OCI-LY1 (cell line): ENCODE data around the gene TIGD1.

Experiments used
- H2AFZ ChIP-seq: fragments of 200-600 bp; sonication (generic), shearing (Covaris generic); 2 replicates; pipeline ENCODE4 v1.6.0; 2014; ENCODE audit warnings: antibody characterized with exemption, mild to moderate bottlenecking, low read length
- H3F3A ChIP-seq: fragments of 200-600 bp; sonication (generic), shearing (Covaris generic); 2 replicates; pipeline ENCODE4 v1.6.0; 2014; ENCODE audit warnings: mild to moderate bottlenecking, antibody characterized with exemption, low read length, moderate library complexity; ENCODE audit not compliant: insufficient read depth
- H3K27ac ChIP-seq: fragments of 200-600 bp; sonication (generic); 2 replicates; pipeline ENCODE4 v1.5.1; 2014; ENCODE audit warnings: low read length, mixed run types, mild to moderate bottlenecking, low read depth; ENCODE audit not compliant: poor library complexity, severe bottlenecking
- H3K27me3 ChIP-seq: fragments of 200-600 bp; sonication (generic); 2 replicates; pipeline ENCODE4 v1.6.0; 2014; ENCODE audit warnings: antibody characterized with exemption, mild to moderate bottlenecking, low read length, moderate library complexity; ENCODE audit not compliant: insufficient read depth
- H3K36me3 ChIP-seq: fragments of 200-600 bp; sonication (generic); 2 replicates; pipeline ENCODE4 v1.6.1; 2014; ENCODE audit warnings: mild to moderate bottlenecking, antibody characterized with exemption, low read length, moderate library complexity, mixed read lengths; ENCODE audit not compliant: insufficient read depth
- H3K4me1 ChIP-seq: fragments of 200-600 bp; sonication (generic); 2 replicates; pipeline ENCODE4 v1.5.1; 2014; ENCODE audit warnings: mild to moderate bottlenecking, low read length, moderate library complexity; ENCODE audit not compliant: insufficient read depth, severe bottlenecking
- H3K4me2 ChIP-seq: fragments of 200-600 bp; sonication (generic), shearing (Covaris generic); 2 replicates; pipeline ENCODE4 v1.6.1; 2014; ENCODE audit warnings: low read length
- H3K4me3 ChIP-seq: fragments of 200-600 bp; sonication (generic); 2 replicates; pipeline ENCODE4 v1.5.1; 2014; ENCODE audit warnings: low read length, low read depth, mild to moderate bottlenecking, mixed read lengths; ENCODE audit not compliant: poor library complexity, severe bottlenecking
- H3K79me2 ChIP-seq: fragments of 200-600 bp; shearing (Covaris generic); 2 replicates; pipeline ENCODE4 v1.6.1; 2016; ENCODE audit warnings: mixed run types, low read length, mixed read lengths; ENCODE audit not compliant: insufficient read depth
- H3K9ac ChIP-seq: fragments of 200-600 bp; sonication (generic), shearing (Covaris generic); 2 replicates; pipeline ENCODE4 v1.6.1; 2014; ENCODE audit warnings: mild to moderate bottlenecking, low read length, mixed read lengths
- H3K9me2 ChIP-seq: fragments of 200-600 bp; sonication (generic), shearing (Covaris generic); 2 replicates; pipeline ENCODE4 v1.6.1; 2014; ENCODE audit warnings: low read depth, mild to moderate bottlenecking, low read length, mixed read lengths
- H3K9me3 ChIP-seq: fragments of 200-600 bp; shearing (Covaris generic); 2 replicates; pipeline ENCODE4 v1.6.1; 2014; ENCODE audit warnings: low read length, mixed read lengths
- H4K20me1 ChIP-seq: fragments of 200-600 bp; sonication (generic), shearing (Covaris generic); 2 replicates; pipeline ENCODE4 v1.6.0; 2016; ENCODE audit warnings: mild to moderate bottlenecking, low read length; ENCODE audit not compliant: insufficient read depth
- CTCF ChIP-seq: fragments of 200-600 bp; sonication (generic), shearing (Covaris generic); IDR thresholded peaks from 2 replicates; pipeline ENCODE4 v1.5.1; 2017; ENCODE audit warnings: mild to moderate bottlenecking, antibody characterized with exemption, low read length, moderate library complexity, mixed read lengths
- EZH2 ChIP-seq: fragments of 200-600 bp; sonication (generic), shearing (Covaris generic); IDR thresholded peaks from 2 replicates; pipeline ENCODE4 v1.8.0; 2017; ENCODE audit warnings: borderline replicate concordance, mixed run types, mild to moderate bottlenecking, antibody characterized with exemption, low read length, moderate library complexity, mixed read lengths

TIGD1 gene

DNA sequence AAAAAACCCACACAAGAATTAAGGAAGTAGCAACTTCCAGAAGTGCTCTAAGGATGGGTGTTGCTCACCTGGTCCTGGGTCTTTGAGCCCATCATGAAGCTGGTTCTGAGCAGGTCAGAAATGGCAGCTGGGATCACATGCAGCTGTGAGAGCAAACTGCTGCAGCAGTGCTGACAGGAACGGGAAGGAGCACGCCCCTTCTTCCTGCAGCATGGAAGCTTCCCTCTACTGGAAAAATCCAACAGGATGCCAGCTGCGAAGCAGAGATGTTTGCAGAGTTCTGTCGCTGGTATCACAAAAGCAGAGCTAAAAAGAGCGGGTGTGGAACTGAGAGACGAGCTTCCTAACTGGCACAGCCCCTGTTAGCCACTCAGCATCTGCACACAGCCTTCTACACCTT lies 33.9 kb upstream of the TIGD1 start:
- no peak overlapping the region for H3K4me2 ChIP-seq
- H4K20me1 ChIP-seq: no peaks in the 10 kb centered on the region
- no peaks in the 10 kb centered on the region for H3F3A ChIP-seq
- no peak overlapping the region for H2AFZ ChIP-seq
- no peak for TF ChIP-seq CTCF
- no peak for TF ChIP-seq EZH2
- H3K9me2 ChIP-seq: no peaks in the 10 kb centered on the region
- no peak overlapping the region for H3K27ac ChIP-seq
- H3K9ac ChIP-seq: no peak overlapping the region
- no peaks in the 10 kb centered on the region for H3K9me3 ChIP-seq
- peaks cover 5% of the 10 kb centered on the region for H3K4me1 ChIP-seq
- no peaks in the 10 kb centered on the region for H3K79me2 ChIP-seq
- H3K27me3 ChIP-seq: no peaks in the 10 kb centered on the region
- H3K4me3 ChIP-seq: no peak overlapping the region
- H3K36me3 ChIP-seq: peaks cover 7% of the 10 kb centered on the region

DNA sequence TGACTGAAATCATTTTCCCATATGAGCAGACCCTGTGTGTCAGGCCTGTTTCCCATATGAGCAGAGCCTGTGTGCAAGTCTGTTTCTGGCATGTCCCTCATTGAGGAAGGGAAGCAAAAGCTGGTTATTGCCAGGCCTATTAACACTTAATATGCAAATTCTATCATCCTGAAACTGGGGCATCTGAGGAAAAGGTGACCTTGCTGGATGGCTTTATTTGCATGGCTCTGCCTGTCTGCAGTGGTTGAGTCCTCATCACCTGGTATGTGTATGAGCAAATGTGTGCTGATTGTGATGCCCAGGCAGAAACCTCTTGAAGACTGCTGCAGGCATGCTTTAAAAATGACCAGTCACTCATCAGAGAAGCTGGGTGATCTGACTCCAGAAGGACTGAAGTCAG lies 31.4 kb upstream of the TIGD1 start:
- H3K27ac ChIP-seq: no peak overlapping the region
- no peak overlapping the region for H3K4me3 ChIP-seq
- no peak overlapping the region for H2AFZ ChIP-seq
- H3K9me3 ChIP-seq: no peaks in the 10 kb centered on the region
- no peak for TF ChIP-seq CTCF
- H3K9ac ChIP-seq: no peak overlapping the region
- H3K4me1 ChIP-seq: peaks cover 5% of the 10 kb centered on the region
- peaks cover 7% of the 10 kb centered on the region for H3K36me3 ChIP-seq
- H3F3A ChIP-seq: no peaks in the 10 kb centered on the region
- H3K4me2 ChIP-seq: no peak overlapping the region
- no peaks in the 10 kb centered on the region for H3K27me3 ChIP-seq
- no peaks in the 10 kb centered on the region for H4K20me1 ChIP-seq
- H3K9me2 ChIP-seq: no peaks in the 10 kb centered on the region
- H3K79me2 ChIP-seq: no peaks in the 10 kb centered on the region

- Histone ChIP-seq H3K9me2 (no peaks in the 10 kb centered on the region), H3K79me2 (no peaks in the 10 kb centered on the region), H3K36me3 (peaks cover 7% of the 10 kb centered on the region), H3F3A (no peaks in the 10 kb centered on the region), H3K9me3 (no peaks in the 10 kb centered on the region), H3K4me3 (no peak overlapping the region), H2AFZ (no peak overlapping the region), H3K4me2 (no peak overlapping the region), H4K20me1 (no peaks in the 10 kb centered on the region), H3K9ac (no peak overlapping the region), H3K4me1 (peaks cover 5% of the 10 kb centered on the region), H3K27ac (no peak overlapping the region), H3K27me3 (no peaks in the 10 kb centered on the region)
- TF ChIP-seq CTCF: no peak
- TF ChIP-seq EZH2: no peak
Observed at GRCh38 chr2:232580648-232580981, 30.3 kb upstream of the TIGD1 start.
